GM20000 (cell line): ENCODE data around the gene RAVER2.

ENCODE experiments used
- DNase-seq: peaks from one replicate; pipeline ENCODE4 v3.0.0; 2012; ENCODE audit warnings: low spot score
- TF ChIP-seq, protein P1 (sequence below): IDR thresholded peaks from 2 replicates; pipeline ENCODE4 v1.5.1; 2012; ENCODE audit warnings: mild to moderate bottlenecking, control low read depth; ENCODE audit errors: extremely low read depth, missing control alignments

Gene RAVER2

DNA sequence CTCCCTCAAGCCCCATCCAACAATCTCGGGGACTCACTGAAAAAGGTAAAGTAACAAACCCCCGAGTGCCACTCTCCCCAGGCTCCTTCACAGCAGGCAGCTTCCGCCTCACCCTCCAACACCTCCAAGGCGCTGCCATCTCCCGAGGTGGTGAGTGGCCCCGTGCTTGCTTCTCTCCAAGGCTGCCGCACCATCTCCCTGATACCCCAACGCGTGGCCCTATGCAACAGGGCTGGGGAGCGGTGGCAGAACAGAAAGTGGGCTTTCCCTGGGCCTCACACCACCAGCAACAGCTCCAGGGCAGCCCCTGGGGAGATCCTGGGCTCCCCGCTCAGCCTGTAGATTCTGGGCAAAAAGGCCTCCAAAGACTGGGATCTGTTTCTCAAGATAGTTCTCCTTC lies 105.1 kb downstream of the RAVER2 start:
- TF ChIP-seq, protein P1, sequence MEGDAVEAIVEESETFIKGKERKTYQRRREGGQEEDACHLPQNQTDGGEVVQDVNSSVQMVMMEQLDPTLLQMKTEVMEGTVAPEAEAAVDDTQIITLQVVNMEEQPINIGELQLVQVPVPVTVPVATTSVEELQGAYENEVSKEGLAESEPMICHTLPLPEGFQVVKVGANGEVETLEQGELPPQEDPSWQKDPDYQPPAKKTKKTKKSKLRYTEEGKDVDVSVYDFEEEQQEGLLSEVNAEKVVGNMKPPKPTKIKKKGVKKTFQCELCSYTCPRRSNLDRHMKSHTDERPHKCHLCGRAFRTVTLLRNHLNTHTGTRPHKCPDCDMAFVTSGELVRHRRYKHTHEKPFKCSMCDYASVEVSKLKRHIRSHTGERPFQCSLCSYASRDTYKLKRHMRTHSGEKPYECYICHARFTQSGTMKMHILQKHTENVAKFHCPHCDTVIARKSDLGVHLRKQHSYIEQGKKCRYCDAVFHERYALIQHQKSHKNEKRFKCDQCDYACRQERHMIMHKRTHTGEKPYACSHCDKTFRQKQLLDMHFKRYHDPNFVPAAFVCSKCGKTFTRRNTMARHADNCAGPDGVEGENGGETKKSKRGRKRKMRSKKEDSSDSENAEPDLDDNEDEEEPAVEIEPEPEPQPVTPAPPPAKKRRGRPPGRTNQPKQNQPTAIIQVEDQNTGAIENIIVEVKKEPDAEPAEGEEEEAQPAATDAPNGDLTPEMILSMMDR: no peak

DNA sequence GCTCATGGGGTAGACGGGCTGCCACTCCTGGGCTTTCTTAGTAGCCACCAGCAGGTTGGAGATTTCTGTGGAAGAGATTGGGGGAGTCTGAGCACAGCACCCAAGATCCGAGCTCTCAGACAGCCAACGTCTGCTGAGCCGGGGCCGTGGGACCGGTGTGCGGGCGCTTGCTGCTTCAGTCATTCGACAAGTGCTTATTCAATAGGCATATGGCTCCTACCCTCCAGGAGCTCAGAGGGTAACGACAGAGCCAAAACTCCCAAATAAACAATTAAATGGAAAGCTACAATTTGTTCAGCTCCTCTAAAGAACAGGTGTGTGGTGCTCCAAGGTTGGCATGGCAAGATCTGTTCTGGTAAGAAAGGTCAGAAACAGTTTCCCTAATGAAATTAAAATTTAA lies 106.0 kb downstream of the RAVER2 start:
- TF ChIP-seq, protein P1: no peak
- DNase-seq: no peak

More for the DNA sequence above, 105.1 kb downstream of the RAVER2 start:
- DNase-seq: no peak

DNA sequence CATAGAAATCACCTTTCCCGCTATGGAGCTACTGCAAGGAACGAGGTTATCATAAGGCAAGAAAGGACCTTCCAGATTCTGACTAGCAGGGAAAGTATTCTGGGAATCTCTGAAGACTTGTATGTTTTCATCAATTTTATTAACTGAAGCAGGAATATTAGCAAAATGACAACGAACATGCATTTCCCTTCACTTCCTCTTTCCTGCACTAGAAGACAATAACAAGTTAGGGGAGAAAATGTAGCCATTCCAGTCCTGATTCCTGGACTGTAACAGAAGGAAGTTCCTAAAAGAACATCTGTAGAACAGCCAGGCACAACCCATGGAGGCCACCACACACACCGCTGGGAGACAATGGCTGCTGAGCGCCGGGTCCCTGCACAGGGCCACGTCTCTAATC lies 106.8 kb downstream of the RAVER2 start:
- TF ChIP-seq, protein P1: no peak
- no peak for DNase-seq

DNA sequence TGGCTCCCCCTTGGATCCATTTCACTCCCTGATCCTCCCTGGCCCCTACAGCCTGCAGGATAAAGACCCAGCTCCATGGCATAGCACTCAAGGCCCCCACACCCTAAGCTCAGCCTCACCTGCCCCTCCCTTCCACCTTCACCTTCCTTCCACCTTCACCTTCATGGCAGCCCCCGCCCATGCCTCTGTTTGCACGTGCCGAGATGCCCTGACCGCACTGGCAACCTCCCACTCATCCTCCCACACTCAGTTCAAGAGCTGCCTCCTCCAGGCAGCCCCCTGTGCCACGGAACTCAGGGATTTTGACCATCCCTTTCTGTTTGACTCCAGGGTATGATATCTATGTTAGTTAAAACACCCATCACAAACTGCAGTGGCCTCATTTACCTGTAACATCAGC lies 109.8 kb downstream of the RAVER2 start:
- no peak for DNase-seq
- TF ChIP-seq, protein P1: no peak

DNA sequence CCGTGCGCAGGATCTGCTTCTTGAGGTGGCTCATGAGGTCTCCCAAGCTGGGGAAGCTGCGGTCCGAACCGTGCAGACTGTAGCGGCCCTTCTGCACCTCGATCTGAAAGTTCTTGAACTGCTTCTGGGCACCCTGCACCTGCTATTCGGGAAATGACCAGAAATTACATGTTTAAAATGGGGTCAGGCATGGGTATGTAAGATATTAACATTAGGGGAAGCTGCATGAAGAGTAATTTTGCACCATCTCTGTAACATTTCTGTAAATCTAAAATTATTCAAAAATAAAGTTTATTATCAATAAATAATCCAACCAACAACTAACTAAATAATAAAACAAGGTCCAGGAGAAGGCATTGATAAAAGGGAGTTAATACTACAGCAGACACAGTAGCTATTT lies 110.7 kb downstream of the RAVER2 start:
- TF ChIP-seq, protein P1: no peak
- no peak for DNase-seq

DNA sequence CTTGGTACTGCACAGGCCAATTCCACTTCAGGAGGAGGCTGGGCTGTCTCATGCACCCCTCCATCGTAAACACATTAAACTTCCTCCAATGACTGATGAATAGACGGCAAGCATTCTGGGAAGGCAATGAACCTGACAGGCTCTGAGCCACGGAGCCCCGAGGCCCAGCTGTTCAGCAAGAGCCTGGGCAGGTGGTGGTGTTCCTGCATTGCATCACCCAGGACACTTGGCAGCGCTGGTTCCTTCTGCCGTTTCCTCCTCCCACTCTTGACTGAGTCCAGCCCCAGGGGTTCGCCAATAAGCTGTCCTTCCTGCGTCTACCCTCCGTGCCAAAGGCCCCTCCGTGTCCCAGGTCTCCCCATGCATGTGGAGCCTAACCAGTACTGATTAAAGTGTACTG lies 111.7 kb downstream of the RAVER2 start:
- TF ChIP-seq, protein P1: no peak
- no peak for DNase-seq

DNA sequence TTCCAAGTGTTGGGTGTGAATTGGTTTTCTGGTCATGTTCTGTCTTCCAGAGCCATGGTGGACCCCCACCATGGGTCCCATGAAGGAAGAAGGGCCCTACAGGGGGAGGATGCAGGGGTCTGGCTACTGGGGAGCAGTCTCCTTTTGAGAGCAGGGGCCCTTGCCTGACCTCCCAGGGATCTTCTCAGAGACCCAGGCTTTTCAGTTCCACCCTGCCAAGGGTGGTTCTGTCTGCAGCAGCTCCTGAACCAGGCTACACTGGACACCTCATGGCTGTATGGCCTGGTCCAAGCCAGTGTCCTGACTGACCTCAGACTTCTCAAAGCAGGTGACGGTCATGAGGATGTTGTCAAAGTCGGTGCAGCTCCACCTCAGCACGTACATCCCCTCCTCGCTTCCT lies 112.5 kb downstream of the RAVER2 start:
- DNase-seq: no peak
- TF ChIP-seq, protein P1: no peak
